ENCODE measurements around the gene KIFC1. TPM values are rescaled to one million over a fixed set of nuclear protein-coding genes. Genes with fewer than 3 reads are reported as not detected.
A peak's percentile ranks its signal among the peaks of the same experiment; 100 is the strongest.
"Not testable (repeated sequence)": the region's sequence is repeated elsewhere in the genome, so short reads cannot be mapped to it uniquely, and the experiment has no call there.

Gene KIFC1
- total and polyA plus RNA-seq, 2 of the 4 experiments (the other 2 are of a cell fraction): 33.9 to 40.6 TPM

GRCh38 chr6:33346972-33347371, 44.7 kb upstream of the KIFC1 start:
- in situ Hi-C loops (cut with MboI; ENCODE audit: low sequenced_read_pairs); H2AK5ac ChIP-seq (ENCODE audit: low read depth, low read length); H3K56ac ChIP-seq (ENCODE audit: extremely low read depth, insufficient read depth, low read length): not testable (repeated sequence)

More at GRCh38 chr6:33346972-33347371, 44.7 kb upstream of the KIFC1 start:
- H3K79me1 ChIP-seq (ENCODE audit: low read depth in 1 of 2, low read length in 2 of 2); H4K8ac ChIP-seq (ENCODE audit: low read depth in 2 of 2, low read length in 2 of 2); H3K9ac ChIP-seq (ENCODE audit: low read depth, low read length); H4K91ac ChIP-seq (ENCODE audit: insufficient read depth, low read depth, low read length); H3K27ac ChIP-seq (ENCODE audit: insufficient read depth, low read length); H2AFZ ChIP-seq (replicated peaks; ENCODE audit: low read length, poor library complexity); H4K20me1 ChIP-seq (ENCODE audit: insufficient read depth, low read length); POLR2A ChIA-PET (ENCODE audit: unreplicated experiment); H3K18ac ChIP-seq (ENCODE audit: low read depth, low read length); H2BK120ac ChIP-seq (ENCODE audit: low read depth, low read length); H3K4me1 ChIP-seq (ENCODE audit: control insufficient read depth, insufficient read depth, low read length); H3K4me2 ChIP-seq (ENCODE audit: low read depth, low read length); CTCF ChIA-PET; H3K23ac ChIP-seq (ENCODE audit: low read depth, low read length); H2BK20ac ChIP-seq (ENCODE audit: low read depth, low read length); H3K36me3 ChIP-seq (ENCODE audit: control insufficient read depth, insufficient read depth, low read length); BruUV-seq (replicated peaks); H3K27me3 ChIP-seq (ENCODE audit: control insufficient read depth, insufficient read depth, low read length); dilution Hi-C loops (cut with HindIII; ENCODE audit: low sequenced_read_pairs, unreplicated experiment); H3K9me1 ChIP-seq (ENCODE audit: insufficient read depth, low read length); H2BK15ac ChIP-seq (ENCODE audit: low read depth, low read length); H3K4ac ChIP-seq (ENCODE audit: low read depth, low read length); H3K14ac ChIP-seq (replicated peaks; ENCODE audit: low read depth, low read length); H4K5ac ChIP-seq (ENCODE audit: low read depth, low read length); H2AK9ac ChIP-seq (replicated peaks; ENCODE audit: low read depth, low read length, poor library complexity); H3K9me3 ChIP-seq (ENCODE audit: control insufficient read depth, insufficient read depth, low read length); H3K4me3 ChIP-seq (ENCODE audit: insufficient read depth, low read depth, low read length); H2BK5ac ChIP-seq (ENCODE audit: low read depth, low read length, poor library complexity, severe bottlenecking); intact Hi-C loops (cut with micrococcal nuclease): not testable (repeated sequence)
- WGBS, 2 experiments (ENCODE audit: extremely low coverage in 2 of 2, insufficient read length in 1 of 2): 51% methylated on average over 4 of the region's 5 CpGs; no CpG with 5 or more reads in 1 of the 2 experiments
- DNase-seq (peak; percentile 58), ATAC-seq (ENCODE audit: low read depth) (peak; percentile 61)
- peak; percentile 56 for TF ChIP-seq FOS (IDR thresholded peaks at IDR 0.05; ENCODE audit: low read depth, low read length)
- peak; percentile 41; the same call in 1 of the 2 replicates for TF ChIP-seq CEBPB (IDR thresholded peaks at IDR 0.05; ENCODE audit: low read depth, low read length)
